OCI-LY3 (cell line): ENCODE data around the gene TLCD1.

ENCODE experiments used
- EZH2phosphoT487 ChIP-seq: fragments of 200-600 bp; shearing (Covaris generic); IDR thresholded peaks from 2 replicates; pipeline ENCODE4 v1.6.1; 2018; ENCODE audit warnings: antibody characterized with exemption, mixed run types, low read depth
- TF ChIP-seq, protein P1 (sequence below): fragments of 200-600, 300-600 bp; sonication (generic); IDR thresholded peaks from 2 replicates; pipeline ENCODE4 v1.5.1; 2014; ENCODE audit warnings: antibody characterized with exemption, low read length, low read depth

GRCh38 chr17:28725166-28725659, 820 bp downstream of the TLCD1 start:
- TF ChIP-seq, protein P1, sequence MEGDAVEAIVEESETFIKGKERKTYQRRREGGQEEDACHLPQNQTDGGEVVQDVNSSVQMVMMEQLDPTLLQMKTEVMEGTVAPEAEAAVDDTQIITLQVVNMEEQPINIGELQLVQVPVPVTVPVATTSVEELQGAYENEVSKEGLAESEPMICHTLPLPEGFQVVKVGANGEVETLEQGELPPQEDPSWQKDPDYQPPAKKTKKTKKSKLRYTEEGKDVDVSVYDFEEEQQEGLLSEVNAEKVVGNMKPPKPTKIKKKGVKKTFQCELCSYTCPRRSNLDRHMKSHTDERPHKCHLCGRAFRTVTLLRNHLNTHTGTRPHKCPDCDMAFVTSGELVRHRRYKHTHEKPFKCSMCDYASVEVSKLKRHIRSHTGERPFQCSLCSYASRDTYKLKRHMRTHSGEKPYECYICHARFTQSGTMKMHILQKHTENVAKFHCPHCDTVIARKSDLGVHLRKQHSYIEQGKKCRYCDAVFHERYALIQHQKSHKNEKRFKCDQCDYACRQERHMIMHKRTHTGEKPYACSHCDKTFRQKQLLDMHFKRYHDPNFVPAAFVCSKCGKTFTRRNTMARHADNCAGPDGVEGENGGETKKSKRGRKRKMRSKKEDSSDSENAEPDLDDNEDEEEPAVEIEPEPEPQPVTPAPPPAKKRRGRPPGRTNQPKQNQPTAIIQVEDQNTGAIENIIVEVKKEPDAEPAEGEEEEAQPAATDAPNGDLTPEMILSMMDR = no peak
- no peak for TF ChIP-seq EZH2phosphoT487
